Umbilical cord (tissue), 2 donors: Measurements from ENCODE around the gene RHOJ. TPM values are rescaled to one million over a fixed set of nuclear protein-coding genes. Genes with fewer than 3 reads are reported as not detected.
"Not testable (repeated sequence)": the region's sequence is repeated elsewhere in the genome, so short reads cannot be mapped to it uniquely, and the experiment has no call there.

Source experiments
- DNase-seq: peaks from one replicate; pipeline ENCODE4 v3.0.0-alpha.2; 2015; ENCODE audit warnings: low spot score
- total RNA-seq: library from RNA; depleted of rRNA; stranded (reverse); fragments of >200 nt; gene quantifications from one replicate; pipeline ENCODE4 v1.2.3, GENCODE V29; 2014; ENCODE audit warnings: low replicate concordance; ENCODE audit not compliant: insufficient read depth

RHOJ gene
- total RNA-seq, 1 donor from 2014 or later = 4.8 TPM

- DNase-seq = no peak
These were observed 93.3 kb downstream of the RHOJ start for GRCh38 chr14:63297372-63298063.

- DNase-seq = no peak
These were observed 95.3 kb downstream of the RHOJ start for GRCh38 chr14:63299351-63300110.

GRCh38 chr14:63300854-63301253, 96.6 kb downstream of the RHOJ start:
- DNase-seq = no peak

GRCh38 chr14:63301891-63302534, 97.8 kb downstream of the RHOJ start:
- no peak for DNase-seq

- not testable (repeated sequence) for DNase-seq
These were observed 100.2 kb downstream of the RHOJ start for GRCh38 chr14:63304429-63304828.

GRCh38 chr14:63308723-63309317, 104.6 kb downstream of the RHOJ start:
- DNase-seq = no peak

GRCh38 chr14:63318835-63319234, 114.6 kb downstream of the RHOJ start, which contains the start of gene GPHB5:
Gene GPHB5, minus strand, starts transcription at chr14:63318935. Its CDS starts 1,086 bp downstream, at chr14:63317849.
- DNase-seq = no peak

- DNase-seq = no peak
These were observed 118.2 kb downstream of the RHOJ start for GRCh38 chr14:63322472-63322871.

GRCh38 chr14:63322897-63323573, 118.8 kb downstream of the RHOJ start:
- no peak for DNase-seq

- DNase-seq = no peak
These were observed 122.6 kb downstream of the RHOJ start for GRCh38 chr14:63326840-63327239.

GRCh38 chr14:63328787-63329737, 124.8 kb downstream of the RHOJ start:
- DNase-seq = no peak

GRCh38 chr14:63342371-63342770, 138.1 kb downstream of the RHOJ start:
- no peak for DNase-seq

Other genes starting within 250 kb of the RHOJ start
- gene KCNH5, start 159.0 kb upstream of the RHOJ start, total RNA-seq = 5.3 TPM
- not detected for gene GPHB5, start 114.5 kb downstream of the RHOJ start, total RNA-seq